WTC11 (cell line): ENCODE data around the gene ALDOB.

ENCODE experiments used
- CTCF ChIP-seq: fragments of 200-600 bp; IDR thresholded peaks from 2 replicates; pipeline ENCODE4 v1.8.0; 2022; ENCODE audit warnings: antibody characterized with exemption
- EMX1 ChIP-seq: fragments of 250-450 bp; sonication (Bioruptor Pico); IDR thresholded peaks from 2 replicates; pipeline ENCODE4 v1.8.0; 2021; ENCODE audit warnings: mild to moderate bottlenecking
- GABPB1 ChIP-seq: sonication (generic); formaldehyde crosslinking; IDR thresholded peaks from 2 replicates; pipeline ENCODE4 v1.8.1; 2023; ENCODE audit warnings: mild to moderate bottlenecking, missing genetic modification reagents
- TF ChIP-seq, protein P1 (sequence below): sonication (generic); formaldehyde crosslinking; IDR thresholded peaks from 2 replicates; pipeline ENCODE4 v1.8.1; 2023; ENCODE audit warnings: mild to moderate bottlenecking, moderate library complexity, missing genetic modification reagents
- TF ChIP-seq, protein P2 (sequence below): sonication (generic); formaldehyde crosslinking; IDR thresholded peaks from 2 replicates; pipeline ENCODE4 v1.8.1; 2023; ENCODE audit warnings: mild to moderate bottlenecking, missing genetic modification reagents, moderate library complexity

GRCh38 chr9:101421653-101422065 is 13.9 kb downstream of the ALDOB start:
- TF ChIP-seq GABPB1 (no peak), CTCF (no peak), EMX1 (CRISPR knock-in tag) (no peak)
- TF ChIP-seq, protein P1, sequence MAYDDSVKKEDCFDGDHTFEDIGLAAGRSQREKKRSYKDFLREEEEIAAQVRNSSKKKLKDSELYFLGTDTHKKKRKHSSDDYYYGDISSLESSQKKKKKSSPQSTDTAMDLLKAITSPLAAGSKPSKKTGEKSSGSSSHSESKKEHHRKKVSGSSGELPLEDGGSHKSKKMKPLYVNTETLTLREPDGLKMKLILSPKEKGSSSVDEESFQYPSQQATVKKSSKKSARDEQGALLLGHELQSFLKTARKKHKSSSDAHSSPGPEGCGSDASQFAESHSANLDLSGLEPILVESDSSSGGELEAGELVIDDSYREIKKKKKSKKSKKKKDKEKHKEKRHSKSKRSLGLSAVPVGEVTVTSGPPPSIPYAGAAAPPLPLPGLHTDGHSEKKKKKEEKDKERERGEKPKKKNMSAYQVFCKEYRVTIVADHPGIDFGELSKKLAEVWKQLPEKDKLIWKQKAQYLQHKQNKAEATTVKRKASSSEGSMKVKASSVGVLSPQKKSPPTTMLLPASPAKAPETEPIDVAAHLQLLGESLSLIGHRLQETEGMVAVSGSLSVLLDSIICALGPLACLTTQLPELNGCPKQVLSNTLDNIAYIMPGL, result no peak
- TF ChIP-seq, protein P2, sequence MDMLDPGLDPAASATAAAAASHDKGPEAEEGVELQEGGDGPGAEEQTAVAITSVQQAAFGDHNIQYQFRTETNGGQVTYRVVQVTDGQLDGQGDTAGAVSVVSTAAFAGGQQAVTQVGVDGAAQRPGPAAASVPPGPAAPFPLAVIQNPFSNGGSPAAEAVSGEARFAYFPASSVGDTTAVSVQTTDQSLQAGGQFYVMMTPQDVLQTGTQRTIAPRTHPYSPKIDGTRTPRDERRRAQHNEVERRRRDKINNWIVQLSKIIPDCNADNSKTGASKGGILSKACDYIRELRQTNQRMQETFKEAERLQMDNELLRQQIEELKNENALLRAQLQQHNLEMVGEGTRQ (CRISPR knock-in tag), result no peak
